Fibroblast of pulmonary artery (primary cell): Measurements from ENCODE around the gene LYZL1.

Source experiments
- DNase-seq: peaks from one replicate; pipeline ENCODE4 v3.0.0-alpha.2; 2010; ENCODE audit warnings: low read depth
- H3K4me3 ChIP-seq: replicated peaks from 2 replicates; pipeline ENCODE4 v1.5.1; 2011; ENCODE audit warnings: low read depth, mild to moderate bottlenecking, control low read depth, low read length, moderate library complexity
- TF ChIP-seq, protein P1 (sequence below): IDR thresholded peaks from 2 replicates; pipeline ENCODE4 v1.5.1; 2011; ENCODE audit warnings: mild to moderate bottlenecking, control low read depth, low read length, inconsistent platforms; ENCODE audit errors: missing control alignments

LYZL1 gene

DNA sequence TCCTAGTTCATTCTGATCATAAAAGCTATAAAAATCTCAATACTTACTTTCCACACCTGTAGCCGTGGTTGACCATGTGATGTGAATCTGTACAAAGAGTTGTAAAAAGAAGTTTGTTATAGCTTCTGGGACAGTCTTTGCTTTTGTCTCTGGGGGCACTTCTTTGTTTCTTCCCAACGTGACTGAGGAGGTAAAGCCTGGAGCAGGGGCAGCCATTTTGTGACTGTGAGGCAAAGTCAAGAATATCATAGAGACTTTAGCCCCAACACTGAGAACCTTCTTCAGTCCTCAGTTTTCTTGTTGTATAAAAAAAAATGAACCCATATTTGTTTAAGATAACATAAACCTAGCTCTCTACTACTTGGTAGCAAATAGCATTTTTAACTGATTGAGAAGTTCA, 29.4 kb upstream of the LYZL1 start:
- no peak for DNase-seq
- TF ChIP-seq, protein P1, sequence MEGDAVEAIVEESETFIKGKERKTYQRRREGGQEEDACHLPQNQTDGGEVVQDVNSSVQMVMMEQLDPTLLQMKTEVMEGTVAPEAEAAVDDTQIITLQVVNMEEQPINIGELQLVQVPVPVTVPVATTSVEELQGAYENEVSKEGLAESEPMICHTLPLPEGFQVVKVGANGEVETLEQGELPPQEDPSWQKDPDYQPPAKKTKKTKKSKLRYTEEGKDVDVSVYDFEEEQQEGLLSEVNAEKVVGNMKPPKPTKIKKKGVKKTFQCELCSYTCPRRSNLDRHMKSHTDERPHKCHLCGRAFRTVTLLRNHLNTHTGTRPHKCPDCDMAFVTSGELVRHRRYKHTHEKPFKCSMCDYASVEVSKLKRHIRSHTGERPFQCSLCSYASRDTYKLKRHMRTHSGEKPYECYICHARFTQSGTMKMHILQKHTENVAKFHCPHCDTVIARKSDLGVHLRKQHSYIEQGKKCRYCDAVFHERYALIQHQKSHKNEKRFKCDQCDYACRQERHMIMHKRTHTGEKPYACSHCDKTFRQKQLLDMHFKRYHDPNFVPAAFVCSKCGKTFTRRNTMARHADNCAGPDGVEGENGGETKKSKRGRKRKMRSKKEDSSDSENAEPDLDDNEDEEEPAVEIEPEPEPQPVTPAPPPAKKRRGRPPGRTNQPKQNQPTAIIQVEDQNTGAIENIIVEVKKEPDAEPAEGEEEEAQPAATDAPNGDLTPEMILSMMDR: no peak
- H3K4me3 ChIP-seq: no peak overlapping the region

DNA sequence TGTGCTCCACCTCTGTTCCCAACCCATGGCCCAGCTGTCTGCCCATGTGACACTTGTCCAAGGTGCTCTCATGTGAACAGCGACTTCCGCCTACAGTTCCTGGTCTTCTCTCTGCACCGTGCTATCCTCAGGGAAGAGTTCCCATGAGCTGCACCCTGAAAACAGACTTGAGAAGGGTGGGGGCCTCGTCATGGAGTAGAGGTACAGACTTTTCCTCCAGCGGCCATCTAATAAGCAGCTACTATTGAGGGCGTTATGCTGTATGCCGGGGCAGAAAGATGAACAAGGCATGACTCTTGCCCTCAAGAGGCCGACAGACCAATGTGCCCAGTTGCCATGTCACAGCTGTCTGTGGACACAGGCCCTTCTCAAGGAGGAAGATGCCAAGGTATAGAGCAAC, 25.4 kb upstream of the LYZL1 start:
- TF ChIP-seq, protein P1: no peak
- no peak overlapping the region for H3K4me3 ChIP-seq
- no peak for DNase-seq

DNA sequence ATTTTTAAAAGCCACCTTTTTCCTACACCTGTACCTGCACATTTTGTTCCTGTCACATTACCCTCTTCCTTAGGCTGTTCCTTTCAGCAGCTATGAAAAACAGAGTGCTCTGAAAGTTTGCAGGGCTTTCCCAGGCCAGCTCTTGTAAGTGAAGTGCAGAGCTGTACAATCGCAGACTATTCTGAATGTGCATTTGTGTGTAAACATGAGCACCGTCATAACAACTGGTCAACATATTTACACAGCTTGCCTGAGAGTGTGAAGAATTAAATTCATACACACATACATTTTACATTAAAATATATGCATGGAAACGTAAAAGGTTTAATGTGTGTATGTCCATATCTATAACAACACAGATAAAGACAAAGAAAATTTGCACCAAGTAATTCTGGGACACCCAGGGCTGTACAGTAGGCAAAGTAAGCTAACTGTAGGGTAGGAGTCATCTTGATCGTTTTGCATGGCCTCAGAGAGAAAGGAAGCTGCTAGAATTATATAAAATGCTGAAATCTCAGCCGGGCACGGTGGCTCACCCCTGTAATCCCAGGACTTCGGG, 23.6 kb upstream of the LYZL1 start:
- TF ChIP-seq, protein P1: no peak
- DNase-seq: no peak
- no peak overlapping the region for H3K4me3 ChIP-seq

DNA sequence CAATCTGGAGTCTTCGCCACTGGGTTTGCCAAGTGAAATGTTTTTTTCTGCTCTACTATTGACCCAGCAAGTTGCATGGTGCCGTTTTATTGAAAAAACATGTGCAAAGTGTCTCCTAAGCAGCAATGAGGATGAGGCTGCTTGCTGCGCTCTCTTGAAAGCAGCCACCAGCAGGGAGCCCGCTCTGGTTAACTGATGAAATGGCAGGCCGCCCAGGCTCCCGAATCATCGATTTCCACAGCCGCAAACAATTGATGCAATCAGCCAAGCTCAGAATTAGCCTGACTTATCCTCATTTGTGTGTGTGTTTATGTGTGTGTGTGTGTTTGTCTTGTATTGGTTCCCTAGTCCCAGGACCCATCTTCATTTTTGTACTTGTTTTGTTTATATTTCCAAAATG, 22.2 kb upstream of the LYZL1 start:
- H3K4me3 ChIP-seq: no peak overlapping the region
- no peak for DNase-seq
- TF ChIP-seq, protein P1: no peak

DNA sequence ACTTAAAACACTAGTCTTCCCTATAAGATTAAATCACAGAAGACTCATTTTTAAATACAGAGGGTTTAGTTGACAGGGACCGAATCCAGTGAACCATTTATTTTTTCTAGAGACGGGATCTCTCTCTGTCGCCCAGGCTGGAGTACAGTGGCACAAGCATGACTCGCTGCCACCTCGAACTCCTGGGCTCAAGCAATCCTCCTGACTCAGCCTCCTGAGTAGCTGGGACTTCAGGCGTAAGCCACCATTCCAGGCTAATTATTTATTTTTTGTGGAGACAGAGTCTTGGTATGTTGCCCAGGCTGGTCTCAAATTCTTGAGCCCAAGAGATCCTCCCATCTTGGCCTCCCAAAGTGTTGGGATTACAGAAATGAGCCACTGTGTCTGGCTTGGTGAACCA, 20.9 kb upstream of the LYZL1 start:
- TF ChIP-seq, protein P1: no peak
- no peak for DNase-seq
- H3K4me3 ChIP-seq: no peak overlapping the region

DNA sequence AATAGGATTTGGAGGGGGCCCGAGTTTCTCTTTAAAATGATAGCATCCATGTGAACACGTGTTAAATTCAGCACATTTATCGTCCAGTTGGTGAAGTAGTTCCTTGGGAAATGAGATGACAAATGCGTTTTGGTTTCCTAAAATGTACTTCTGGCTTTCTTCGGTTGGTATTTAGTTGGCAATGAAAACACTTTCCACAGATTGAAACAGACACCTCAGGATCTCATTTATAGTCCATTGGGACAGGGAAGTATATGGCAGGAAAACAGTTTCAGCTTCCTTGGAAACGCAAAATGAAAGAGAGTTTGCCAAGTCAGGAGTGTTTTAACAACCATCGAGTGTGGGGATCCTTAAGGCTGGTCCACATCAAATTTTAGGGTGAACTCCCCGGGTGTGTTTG, 19.4 kb upstream of the LYZL1 start:
- TF ChIP-seq, protein P1: no peak
- no peak for DNase-seq
- H3K4me3 ChIP-seq: no peak overlapping the region

DNA sequence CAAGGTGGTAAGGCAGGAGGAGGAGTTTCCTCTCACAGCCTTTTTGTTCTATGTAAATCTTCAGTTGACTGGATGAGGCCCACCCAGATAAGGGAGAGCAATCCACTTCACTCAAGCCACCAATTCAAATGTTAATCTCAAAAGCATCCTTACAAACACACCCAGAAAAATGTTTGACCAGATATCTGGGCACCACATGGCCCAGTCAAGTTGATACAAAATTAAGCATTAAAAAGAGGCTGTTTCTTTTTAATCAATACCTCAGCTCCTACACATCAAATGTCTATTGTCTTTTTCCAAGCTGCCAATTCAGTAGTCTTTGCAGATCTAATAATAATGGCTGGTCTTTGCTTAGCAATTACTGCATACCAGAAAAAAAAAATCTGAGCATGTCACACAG, 18.0 kb upstream of the LYZL1 start:
- H3K4me3 ChIP-seq: no peak overlapping the region
- DNase-seq: no peak
- TF ChIP-seq, protein P1: no peak
